Globus pallidus (tissue), 1 donor: ENCODE data around the gene DCLK1.

Experiments
- DNase-seq: peaks from one replicate; pipeline ENCODE4 v3.0.0-alpha.2; 2015; ENCODE audit warnings: low spot score

Gene DCLK1

GRCh38 chr13:35865341-35866240 lies 265.6 kb downstream of the DCLK1 start:
- DNase-seq = no peak

- no peak for DNase-seq
These were observed 270.5 kb downstream of the DCLK1 start for GRCh38 chr13:35860661-35861060.

DNA sequence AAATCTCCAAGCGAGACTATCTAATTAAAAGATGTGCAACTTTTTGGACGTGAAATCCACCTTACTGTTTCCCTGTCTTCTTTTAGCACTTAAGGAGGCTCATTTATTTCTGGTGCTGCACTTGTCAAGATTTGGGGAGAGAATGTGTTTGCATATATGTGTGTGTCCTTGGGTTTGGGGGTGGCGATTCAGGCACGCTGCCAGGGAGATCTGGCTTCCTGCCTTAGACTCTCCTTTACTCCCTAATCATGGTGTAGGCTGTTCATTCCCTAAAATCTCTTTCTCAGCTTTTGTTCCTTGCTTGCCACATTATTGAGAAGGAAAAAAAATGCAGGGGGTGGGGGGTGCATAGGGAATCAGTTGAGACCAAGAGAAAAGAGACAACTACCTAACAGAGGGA lies 271.2 kb downstream of the DCLK1 start:
- no peak for DNase-seq

GRCh38 chr13:35858665-35859064 lies 272.5 kb downstream of the DCLK1 start:
- DNase-seq = no peak

DNA sequence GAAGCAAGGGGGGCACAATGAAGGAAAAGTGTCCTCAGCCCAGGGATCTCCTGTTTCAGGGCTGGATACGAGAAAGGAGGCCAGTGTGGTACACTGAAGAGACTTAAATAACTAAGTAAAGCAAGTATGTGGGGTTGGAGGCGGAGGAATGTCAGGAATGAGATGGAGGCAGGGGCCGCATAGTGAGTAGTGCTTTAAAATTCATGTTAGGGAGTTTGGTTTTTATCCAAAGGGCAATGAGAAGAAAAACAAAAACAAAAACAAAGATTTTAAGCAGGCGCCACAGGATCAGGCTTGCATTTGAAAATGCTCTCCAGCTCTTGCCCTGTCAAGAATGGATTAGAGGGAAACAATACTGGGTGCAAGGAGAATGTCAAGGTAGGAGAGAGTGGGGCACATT lies 273.4 kb downstream of the DCLK1 start:
- no peak for DNase-seq

DNA sequence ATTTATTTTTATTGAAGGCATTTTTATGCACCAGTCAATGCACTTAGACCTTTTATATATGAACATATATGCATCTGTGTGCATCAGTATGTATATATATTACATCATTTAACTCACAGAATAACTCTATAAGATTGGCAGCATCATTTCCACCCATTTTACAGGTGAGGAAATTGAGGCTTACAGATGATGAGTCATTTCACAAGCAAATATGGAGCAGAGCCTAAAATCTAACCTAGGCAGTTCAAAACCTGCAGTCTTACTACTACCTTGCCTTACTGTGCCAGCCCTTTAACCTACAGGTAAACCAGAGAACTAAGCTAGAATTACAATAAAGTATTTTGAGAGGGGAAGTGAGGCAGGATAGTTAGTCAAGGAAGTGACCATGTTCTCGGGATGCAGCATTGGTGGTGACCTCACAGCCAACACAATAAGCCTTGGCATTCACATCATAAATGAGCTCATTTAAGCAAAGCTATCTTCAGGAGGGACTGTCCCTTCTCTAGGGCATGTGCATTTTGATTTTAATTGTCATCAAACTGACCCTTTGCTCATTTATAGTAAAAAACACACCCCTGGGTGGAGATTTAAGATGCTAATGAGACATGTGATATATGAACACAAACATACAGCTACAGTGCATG lies 274.3 kb downstream of the DCLK1 start:
- DNase-seq = no peak

DNA sequence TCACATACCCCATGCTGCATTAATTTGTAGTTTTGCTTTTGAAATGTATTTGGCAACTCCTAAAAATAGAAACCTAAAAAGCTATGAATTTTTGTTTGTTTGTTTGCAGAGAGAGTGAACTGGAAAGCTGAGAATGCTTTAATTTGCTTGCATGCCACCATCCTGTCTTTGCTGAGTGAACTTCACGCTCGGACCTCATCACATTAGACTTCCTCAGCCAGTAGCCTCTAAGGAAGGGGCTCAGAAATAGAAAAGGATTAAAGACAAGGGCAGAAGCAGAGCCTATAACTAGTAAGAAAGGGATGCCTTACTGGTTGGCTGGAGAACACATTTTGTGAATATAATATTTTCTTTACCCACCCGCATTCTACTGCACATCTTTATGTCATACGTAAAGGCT lies 275.1 kb downstream of the DCLK1 start:
- DNase-seq = no peak

DNA sequence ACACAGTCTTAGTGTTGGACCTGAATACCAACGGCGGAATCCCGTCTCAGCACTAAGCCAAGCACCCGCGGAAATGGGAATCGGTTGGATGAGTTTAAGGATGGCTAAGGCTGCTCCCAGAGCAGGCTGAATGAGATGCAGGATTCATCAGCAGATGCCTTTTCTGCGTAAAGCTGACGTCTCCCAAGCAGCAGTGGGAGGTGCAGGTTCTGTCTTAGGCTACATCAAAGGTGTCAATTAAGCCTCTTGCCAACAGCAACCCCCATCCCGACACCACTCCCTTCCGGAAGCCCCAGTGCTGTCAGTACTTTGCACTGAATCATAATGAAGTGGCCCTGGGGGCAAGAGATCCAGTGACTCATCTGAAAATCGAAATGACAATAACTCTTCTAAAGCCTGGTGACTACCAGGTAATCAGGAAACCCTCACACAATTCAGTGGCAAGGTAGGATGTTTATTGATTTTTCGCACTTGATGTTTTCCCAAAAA lies 275.6 kb downstream of the DCLK1 start:
- no peak for DNase-seq

DNA sequence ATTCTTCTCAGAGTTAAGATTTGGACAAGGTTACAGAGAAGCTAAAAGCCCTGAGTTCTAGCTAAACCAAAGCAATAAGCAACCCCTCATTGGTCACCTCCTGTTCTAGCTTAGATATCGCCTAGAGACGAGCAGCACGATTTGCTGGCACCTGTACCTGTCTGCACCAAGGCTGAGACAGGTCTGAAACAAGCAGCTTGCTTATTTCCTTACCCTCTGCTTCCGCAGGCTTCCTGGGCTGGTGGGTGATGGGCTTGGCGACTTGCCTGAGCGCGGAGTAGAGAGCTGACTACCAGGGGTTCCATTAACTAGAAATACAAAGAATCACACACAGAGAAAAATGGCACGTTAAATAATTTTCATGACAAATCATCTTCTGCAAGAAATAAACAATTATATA lies 276.9 kb downstream of the DCLK1 start:
- no peak for DNase-seq

- no peak for DNase-seq
These were observed 279.3 kb downstream of the DCLK1 start for GRCh38 chr13:35851881-35852280.

DNA sequence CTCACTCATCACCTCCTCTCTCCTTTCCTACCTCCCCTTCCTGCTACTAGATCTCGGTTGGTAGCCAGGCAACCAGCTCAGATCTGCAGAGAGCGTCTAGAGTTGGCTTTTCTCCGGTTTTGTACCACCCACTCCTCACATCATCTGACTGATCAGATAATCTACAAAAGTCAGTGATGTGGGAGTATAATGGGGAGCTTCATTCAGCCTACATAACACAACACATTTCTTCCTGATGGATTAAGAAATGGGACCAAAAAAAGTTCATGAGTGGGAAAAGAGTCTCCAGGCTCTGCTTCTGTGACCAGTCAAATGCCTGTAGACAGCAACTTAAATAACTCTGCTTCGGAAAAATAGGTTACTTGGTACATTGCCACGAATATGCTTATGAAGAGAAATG lies 279.8 kb downstream of the DCLK1 start:
- no peak for DNase-seq

DNA sequence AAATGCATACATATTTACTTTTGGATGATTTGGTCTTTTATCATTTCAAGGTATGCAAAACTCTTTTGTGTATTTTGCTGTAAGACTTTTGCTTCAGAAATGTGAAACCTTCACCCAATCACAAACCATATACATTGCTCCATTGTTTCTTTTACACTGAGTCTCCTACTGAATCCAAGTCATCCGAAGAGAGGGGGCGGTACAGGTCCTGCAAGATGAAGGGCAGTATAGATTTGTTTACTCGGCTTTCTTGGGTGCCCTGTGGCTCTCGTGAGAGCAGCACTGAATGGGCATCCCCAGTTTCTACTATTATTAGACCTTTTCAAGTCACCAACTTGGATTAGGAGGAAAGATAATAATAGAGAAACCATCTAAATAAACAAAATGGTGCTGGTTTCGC lies 280.6 kb downstream of the DCLK1 start:
- DNase-seq = no peak

- no peak for DNase-seq
These were observed 281.9 kb downstream of the DCLK1 start for GRCh38 chr13:35849256-35849644.

DNA sequence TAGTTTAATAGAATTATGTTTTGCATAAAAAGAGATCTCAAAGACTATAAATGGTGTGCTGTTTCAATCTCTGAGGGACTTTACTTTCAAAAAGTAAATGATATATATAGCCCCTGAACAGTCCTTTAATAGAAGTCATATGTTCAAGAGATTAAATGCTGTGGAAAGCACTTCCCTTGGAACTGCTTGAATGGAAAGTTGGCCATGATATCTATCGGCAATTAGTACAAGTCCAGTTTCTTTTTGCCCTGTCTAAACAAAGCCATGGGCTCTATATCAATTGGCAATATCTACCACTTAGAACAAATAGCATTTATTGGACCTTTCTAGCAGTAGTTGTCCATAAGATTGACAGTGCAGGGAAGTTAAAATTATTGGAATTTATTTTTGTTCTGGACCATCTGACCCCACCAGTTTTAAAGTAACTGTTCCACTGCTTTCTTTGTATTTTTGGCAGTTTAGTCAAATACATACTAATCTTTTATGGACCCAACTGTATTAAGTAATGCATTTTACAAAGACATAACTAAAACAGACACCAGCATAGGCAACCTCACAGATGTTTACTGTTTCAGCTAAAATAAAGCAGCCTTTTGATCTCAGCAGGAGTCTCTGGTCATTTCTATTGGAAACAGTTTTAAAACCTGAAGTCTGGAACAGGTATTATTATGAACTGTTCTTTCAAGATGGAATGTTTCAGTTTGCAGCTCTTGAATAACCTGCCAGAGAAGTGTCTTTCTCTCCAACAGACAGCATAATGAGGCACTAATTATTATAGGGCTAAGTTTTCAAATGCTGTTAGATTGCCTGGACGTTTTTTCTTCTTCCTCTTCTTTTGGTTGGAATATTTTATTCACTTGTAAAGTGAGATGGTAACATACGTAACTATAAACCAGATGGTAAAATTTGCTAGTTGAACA lies 282.6 kb downstream of the DCLK1 start:
- no peak for DNase-seq

DNA sequence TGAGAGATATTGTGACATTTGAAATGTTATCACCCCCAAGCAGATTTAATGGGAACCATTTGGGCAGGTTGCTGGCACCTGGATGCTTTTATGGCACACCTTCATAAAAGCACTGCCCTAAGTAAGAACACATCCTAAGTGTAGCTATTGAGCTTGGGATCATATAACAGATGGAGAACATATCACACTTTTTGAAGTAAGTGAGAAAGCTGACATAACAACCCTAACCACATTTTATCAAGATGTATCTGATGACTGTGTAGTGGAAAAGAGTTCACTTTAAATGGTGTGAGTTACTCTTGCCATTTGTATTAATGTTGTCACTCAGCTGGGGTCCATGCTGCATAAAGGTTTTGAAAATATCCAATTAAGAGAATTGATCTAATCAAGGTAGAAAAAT lies 287.9 kb downstream of the DCLK1 start:
- no peak for DNase-seq

DNA sequence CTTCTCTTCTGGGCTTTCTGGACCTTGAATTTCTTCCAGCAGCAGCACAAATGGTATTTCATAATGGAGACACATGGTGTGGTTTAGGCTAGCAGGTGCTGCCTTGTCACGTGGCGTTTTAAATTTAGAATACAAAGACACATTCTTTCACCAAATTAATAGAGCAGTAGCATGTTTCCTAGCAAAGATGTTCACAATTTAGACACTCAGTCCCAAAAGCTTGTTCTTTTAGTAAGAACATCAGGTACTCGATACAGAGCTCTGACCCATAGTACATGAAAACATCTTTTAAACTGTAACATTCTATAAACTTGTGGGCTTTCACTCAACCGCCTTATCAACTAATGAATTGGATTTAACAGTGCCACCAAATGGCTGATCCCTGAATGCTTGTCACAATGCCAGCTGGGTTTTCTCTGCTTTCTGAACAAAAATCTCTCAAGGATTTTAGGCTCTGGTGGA lies 290.1 kb downstream of the DCLK1 start:
- DNase-seq = peak; percentile 87

- peak; percentile 24 for DNase-seq
These were observed 291.4 kb downstream of the DCLK1 start for GRCh38 chr13:35839806-35840205.

GRCh38 chr13:35838356-35838755 lies 292.8 kb downstream of the DCLK1 start:
- no peak for DNase-seq

DNA sequence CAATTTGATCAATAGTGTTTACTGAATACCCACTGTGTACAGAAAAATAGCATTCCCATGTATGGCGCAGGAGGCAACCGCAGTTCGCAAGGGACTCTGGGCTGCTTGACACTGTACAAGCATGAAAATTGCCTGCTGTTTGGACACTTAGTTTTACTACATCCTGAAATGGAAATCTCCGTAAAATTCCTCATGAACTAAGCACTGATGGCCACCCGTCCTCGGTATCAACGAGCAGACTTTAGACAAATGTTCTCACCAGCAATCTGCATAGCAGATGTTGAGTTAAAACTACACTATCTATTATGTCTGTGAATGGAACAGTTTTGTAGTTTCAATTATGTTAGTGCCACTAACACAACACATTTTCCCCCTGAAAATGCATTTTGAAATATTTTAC lies 294.7 kb downstream of the DCLK1 start:
- DNase-seq = no peak

DNA sequence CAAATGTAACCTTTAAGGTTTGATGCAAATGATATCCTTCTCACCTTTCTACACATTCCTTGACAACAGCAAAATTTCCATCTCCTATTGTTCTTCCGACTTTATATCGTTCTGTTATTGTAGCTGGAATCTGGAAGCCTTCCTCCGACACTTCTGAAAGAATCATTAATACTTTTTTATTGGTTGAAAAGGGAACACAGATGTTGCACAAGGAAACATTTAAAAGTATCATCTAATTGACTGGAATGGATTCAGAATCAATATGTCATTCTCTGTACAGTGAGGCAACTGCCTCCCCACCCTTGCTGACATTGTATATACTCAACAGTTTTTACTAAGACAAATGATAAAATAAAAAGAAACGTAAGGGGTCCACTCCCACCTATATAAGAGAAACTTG lies 295.2 kb downstream of the DCLK1 start:
- DNase-seq = no peak

GRCh38 chr13:35833608-35834275 lies 297.4 kb downstream of the DCLK1 start:
- DNase-seq = no peak

DNA sequence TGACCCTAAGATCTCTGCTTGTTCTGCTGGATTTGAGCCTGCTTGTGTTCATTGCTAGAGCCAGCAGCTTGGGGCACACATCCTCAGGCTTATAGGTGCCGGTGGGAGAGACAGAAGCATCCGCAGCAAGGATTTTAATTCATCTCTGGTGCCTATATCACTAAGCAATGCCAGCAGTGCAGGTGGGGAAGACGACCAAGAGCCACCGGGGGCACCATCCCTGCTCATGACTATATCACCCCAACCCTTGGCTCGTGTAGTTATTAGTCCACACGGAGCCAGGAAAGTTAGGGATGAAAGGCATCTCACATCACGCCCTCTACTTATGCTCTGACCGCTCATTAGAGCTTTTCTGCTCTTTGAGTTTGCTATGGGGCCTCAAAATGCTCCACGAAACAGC lies 298.2 kb downstream of the DCLK1 start:
- DNase-seq = no peak
